ENCODE results near the gene ZNF362. TPM values are rescaled to one million over a fixed set of nuclear protein-coding genes. Genes with fewer than 3 reads are reported as not detected.

Gene ZNF362
- total RNA-seq, 1 experiment from 2014 or later, result 29.5 TPM

DNA sequence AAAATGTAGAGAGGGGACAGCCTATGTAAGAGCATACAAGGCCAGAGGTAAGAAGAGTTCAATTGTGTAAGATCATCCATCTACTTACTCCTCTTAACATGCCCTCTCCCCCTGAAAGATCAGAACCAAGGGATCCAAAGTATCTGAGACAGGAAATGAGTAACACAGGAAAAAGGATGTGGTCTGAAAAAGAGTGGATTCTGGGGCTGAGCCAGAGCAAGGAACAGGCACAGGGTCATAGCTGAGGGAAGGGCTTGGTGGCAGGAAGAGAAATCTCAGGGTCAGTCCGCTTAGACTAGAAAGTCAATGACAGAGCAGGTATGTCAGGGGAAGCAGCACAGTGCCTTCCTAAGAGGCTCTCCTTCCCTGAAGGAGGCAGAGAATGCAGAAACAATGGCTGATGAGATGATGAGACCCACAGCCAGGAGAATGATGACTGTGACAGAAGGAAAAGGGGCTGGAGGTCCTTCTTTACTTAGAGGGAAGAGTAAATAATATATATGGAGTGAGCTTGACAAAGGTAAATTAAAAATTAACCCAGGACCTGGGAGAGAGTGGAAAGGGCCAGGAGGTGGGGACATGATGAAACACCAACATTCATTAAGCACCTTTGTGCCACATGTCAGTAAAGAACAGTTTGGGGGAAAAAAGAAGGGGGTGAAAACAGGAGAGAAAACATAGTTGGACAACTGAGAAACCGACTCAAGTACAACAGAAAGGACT is 90.8 kb downstream of the ZNF362 start:
- TF ChIP-seq CTCF (IDR thresholded peaks at IDR 0.05; ENCODE audit: unreplicated experiment), result no peak
- CTCF ChIA-PET, result interaction anchor here (1.0 to 1.6 kb wide), 2 partner anchors 15 to 52 kb away, joined by 3 to 4 read pairs; no protein-coding TSS in a partner anchor
- Mint-ChIP-seq H3K4me1 (ENCODE audit: low read depth, unreplicated experiment) (peaks cover 43% of the 10 kb centered on the region), H3K36me3 (ENCODE audit: insufficient read depth, unreplicated experiment) (peaks cover 63% of the 10 kb centered on the region), H3K27ac (ENCODE audit: unreplicated experiment) (peak overlapping the region; percentile 82), H3K4me3 (ENCODE audit: low read depth, unreplicated experiment) (peak overlapping the region; percentile 81), H3K9me3 (ENCODE audit: low read depth, unreplicated experiment) (no peaks in the 10 kb centered on the region), H3K27me3 (ENCODE audit: unreplicated experiment) (no peaks in the 10 kb centered on the region)
- BruUV-seq (replicated peaks), result no TSS peak
- DNase-seq, result peak; percentile 44
- intact Hi-C loops (cut with micrococcal nuclease; ENCODE audit: unreplicated experiment), result no loop called here

GRCh38 chr1:33347650-33347992 is 91.3 kb downstream of the ZNF362 start:
- H3K4me1 Mint-ChIP-seq (ENCODE audit: low read depth, unreplicated experiment), result peaks cover 38% of the 10 kb centered on the region
- H3K9me3 Mint-ChIP-seq (ENCODE audit: low read depth, unreplicated experiment), result no peaks in the 10 kb centered on the region
- H3K36me3 Mint-ChIP-seq (ENCODE audit: insufficient read depth, unreplicated experiment), result peaks cover 57% of the 10 kb centered on the region
- CTCF ChIA-PET, result interaction anchor here (1.0 to 1.6 kb wide), 2 partner anchors 15 to 52 kb away, joined by 3 to 4 read pairs; no protein-coding TSS in a partner anchor
- intact Hi-C loops (cut with micrococcal nuclease; ENCODE audit: unreplicated experiment), result no loop called here
- peak overlapping the region; percentile 82 for H3K27ac Mint-ChIP-seq (ENCODE audit: unreplicated experiment)
- no peak for DNase-seq
- TF ChIP-seq CTCF (IDR thresholded peaks at IDR 0.05; ENCODE audit: unreplicated experiment), result no peak
- H3K27me3 Mint-ChIP-seq (ENCODE audit: unreplicated experiment), result no peaks in the 10 kb centered on the region
- peak overlapping the region; percentile 81 for H3K4me3 Mint-ChIP-seq (ENCODE audit: low read depth, unreplicated experiment)
- BruUV-seq (replicated peaks), result no TSS peak

DNA sequence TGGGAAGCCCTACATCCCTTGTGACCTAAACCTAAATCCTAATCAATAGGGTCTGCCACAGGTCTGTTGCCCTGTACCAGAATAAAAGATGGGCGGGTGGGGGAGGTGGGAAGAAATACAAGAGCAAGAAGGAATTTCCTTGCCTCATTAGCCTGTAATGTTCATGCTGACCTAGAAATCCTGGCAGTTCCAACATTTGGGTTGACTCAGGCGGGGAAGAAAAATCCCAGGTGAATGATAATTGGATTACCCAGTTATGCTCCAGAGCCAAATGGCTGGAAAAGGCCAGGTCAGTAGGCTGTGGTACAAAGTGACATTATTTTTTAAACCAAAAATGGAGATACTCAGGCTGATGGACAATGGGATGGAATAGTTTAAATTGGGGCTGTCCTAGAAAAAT is 91.9 kb downstream of the ZNF362 start:
- H3K4me3 Mint-ChIP-seq (ENCODE audit: low read depth, unreplicated experiment), result peak overlapping the region; percentile 81
- H3K36me3 Mint-ChIP-seq (ENCODE audit: insufficient read depth, unreplicated experiment), result peaks cover 56% of the 10 kb centered on the region
- peaks cover 36% of the 10 kb centered on the region for H3K4me1 Mint-ChIP-seq (ENCODE audit: low read depth, unreplicated experiment)
- no peak for DNase-seq
- CTCF ChIA-PET, result interaction anchor here (0.6 to 1.6 kb wide), 2 partner anchors 14 to 827 kb away, joined by 3 to 4 read pairs; no protein-coding TSS in a partner anchor
- TF ChIP-seq CTCF (IDR thresholded peaks at IDR 0.05; ENCODE audit: unreplicated experiment), result no peak
- peak overlapping the region; percentile 81 for H3K27ac Mint-ChIP-seq (ENCODE audit: unreplicated experiment)
- TSS peak; percentile 34 for BruUV-seq (replicated peaks)
- no peaks in the 10 kb centered on the region for H3K9me3 Mint-ChIP-seq (ENCODE audit: low read depth, unreplicated experiment)
- intact Hi-C loops (cut with micrococcal nuclease; ENCODE audit: unreplicated experiment), result no loop called here
- no peaks in the 10 kb centered on the region for H3K27me3 Mint-ChIP-seq (ENCODE audit: unreplicated experiment)

DNA sequence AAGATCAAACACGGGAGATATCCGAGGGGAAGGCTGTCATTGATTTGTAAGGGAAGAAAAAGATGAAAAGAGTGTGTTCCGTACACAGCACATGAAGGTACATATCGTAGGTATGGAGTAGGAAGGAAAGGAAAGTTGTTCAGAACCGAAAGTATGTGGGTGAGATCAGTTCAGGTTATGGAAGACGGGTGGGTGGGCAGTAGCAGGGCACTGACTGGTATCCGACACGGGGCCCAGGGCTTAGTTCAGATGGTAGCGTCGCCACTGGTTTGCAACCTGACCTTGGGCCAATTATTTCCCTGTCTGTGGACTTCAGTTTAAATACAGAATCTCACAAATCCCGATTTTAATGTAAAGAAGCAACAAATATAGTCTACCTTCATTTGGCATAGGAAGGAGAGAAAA is 92.4 kb downstream of the ZNF362 start:
- no peak for TF ChIP-seq CTCF (IDR thresholded peaks at IDR 0.05; ENCODE audit: unreplicated experiment)
- peak overlapping the region; percentile 81 for H3K4me3 Mint-ChIP-seq (ENCODE audit: low read depth, unreplicated experiment)
- H3K4me1 Mint-ChIP-seq (ENCODE audit: low read depth, unreplicated experiment), result peaks cover 41% of the 10 kb centered on the region
- H3K27me3 Mint-ChIP-seq (ENCODE audit: unreplicated experiment), result no peaks in the 10 kb centered on the region
- CTCF ChIA-PET, result interaction anchor here (0.6 kb wide), 1 partner anchor 828 kb away, joined by 4 read pairs; no protein-coding TSS in a partner anchor
- DNase-seq, result no peak
- no TSS peak for BruUV-seq (replicated peaks)
- peak overlapping the region; percentile 81 for H3K27ac Mint-ChIP-seq (ENCODE audit: unreplicated experiment)
- H3K9me3 Mint-ChIP-seq (ENCODE audit: low read depth, unreplicated experiment), result no peaks in the 10 kb centered on the region
- intact Hi-C loops (cut with micrococcal nuclease; ENCODE audit: unreplicated experiment), result no loop called here
- H3K36me3 Mint-ChIP-seq (ENCODE audit: insufficient read depth, unreplicated experiment), result peaks cover 52% of the 10 kb centered on the region
